Bone marrow (tissue), 2 donors: ENCODE measurements around the gene DHX9.
"Not testable (repeated sequence)": the region's sequence is repeated elsewhere in the genome, so short reads cannot be mapped to it uniquely, and the experiment has no call there.

Experiments used
- DNase-seq, 2 donors: peaks; one replicate each; lab custom pipeline; 2025; lab: John Stamatoyannopoulos, UW

Gene DHX9

GRCh38 chr1:182889997-182890396, 50.9 kb downstream of the DHX9 start:
- DNase-seq, result peak in 1 of 2 donors; percentile 58

- no peak for DNase-seq
These were observed 51.9 kb downstream of the DHX9 start for GRCh38 chr1:182890927-182891610.

DNA sequence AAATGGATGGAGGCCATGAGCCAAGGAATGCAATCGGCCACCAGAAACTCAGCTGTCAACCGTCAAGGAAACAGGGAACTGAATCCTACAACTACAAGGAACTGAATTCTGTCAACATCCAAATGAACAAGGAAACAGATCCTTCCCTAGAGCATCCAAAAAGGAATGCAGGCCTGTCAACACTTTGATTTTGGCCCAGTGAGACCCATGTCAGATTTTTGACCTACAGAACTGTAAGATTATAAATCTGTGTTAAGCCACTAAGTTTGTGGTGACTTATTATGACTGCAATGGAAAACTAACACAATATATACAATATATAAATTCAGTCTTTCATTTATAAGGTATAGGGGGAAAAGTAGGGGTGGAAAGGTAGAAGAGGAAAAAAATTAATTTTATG, 58.5 kb downstream of the DHX9 start:
- no peak for DNase-seq

DNA sequence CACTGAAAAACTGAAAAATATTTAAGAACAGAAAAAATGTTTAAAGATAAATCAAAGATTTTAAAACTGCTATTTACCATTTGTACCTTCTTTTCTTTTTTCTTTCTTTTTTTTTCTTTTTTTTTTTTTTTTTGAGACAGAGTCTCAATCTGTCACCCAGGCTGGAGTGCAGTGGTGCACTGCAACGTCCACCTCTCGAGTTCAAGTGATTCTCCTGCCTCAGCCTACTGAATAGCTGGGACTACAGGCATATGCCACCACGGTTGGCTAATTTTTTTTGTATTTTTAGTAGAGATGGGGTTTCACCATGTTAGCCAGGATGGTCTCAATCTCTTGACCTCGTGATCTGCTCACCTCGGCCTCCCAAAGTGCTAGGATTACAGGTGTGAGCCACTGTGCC, 62.8 kb downstream of the DHX9 start:
- DNase-seq, result not testable (repeated sequence)

DNA sequence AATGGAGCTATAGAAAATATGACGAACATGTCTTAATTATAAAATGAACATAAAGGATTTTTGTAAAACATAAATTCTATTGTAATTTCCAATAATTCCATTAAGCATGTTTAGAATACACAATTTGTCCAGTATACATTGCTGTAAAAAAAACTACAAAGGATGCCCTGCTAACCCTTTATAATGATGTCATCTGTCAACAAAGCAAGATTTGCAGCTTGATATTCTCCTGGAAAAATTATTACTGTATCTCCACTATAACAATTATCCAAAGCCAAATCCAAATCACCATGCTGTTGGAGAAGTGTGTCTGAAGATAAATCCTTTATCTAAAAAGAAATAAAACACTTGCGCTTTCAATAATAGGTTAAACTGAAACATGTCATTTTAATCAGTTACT, 66.2 kb downstream of the DHX9 start:
- no peak for DNase-seq

DNA sequence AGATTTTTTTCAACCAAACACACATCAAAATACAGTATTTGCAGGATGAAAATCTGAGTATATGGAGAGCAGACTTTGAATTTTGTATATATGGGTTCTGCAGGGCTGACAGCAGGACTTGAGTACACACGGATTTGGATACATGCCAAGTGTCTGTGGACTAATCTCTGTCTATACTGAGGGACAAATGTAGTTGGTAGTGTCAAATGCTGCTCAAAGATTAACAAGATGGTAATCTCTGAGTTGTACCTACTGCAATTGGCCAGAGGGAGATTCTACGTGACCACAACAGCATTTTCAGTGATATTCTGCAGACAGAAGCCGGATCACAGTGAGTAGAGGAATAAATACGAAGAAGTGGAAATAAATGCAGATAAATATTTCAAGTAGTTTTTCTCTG, 70.4 kb downstream of the DHX9 start:
- no peak for DNase-seq

- DNase-seq, result no peak
These were observed 71.0 kb downstream of the DHX9 start for GRCh38 chr1:182910143-182910542.

GRCh38 chr1:182913401-182913800, 74.3 kb downstream of the DHX9 start:
- no peak for DNase-seq

GRCh38 chr1:182917378-182917777, 78.2 kb downstream of the DHX9 start:
- no peak for DNase-seq

DNA sequence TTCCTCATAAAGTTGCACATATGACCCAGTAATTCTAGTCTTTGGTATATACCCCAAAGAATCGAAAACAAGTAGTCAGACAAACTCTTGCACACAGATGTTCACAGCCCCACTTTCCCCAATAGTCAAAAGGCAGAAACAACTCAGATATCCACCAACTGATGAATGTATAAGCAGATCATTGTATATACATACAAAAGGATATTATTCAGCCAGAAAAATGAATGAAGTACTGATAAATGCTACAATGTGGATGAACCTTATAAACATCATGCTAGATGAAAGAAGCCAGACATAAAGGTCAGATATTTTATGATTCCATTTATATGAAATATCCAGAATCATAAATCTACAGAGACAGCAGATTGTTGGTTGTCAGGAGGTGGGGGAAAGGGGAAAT, 86.5 kb downstream of the DHX9 start:
- no peak for DNase-seq

DNA sequence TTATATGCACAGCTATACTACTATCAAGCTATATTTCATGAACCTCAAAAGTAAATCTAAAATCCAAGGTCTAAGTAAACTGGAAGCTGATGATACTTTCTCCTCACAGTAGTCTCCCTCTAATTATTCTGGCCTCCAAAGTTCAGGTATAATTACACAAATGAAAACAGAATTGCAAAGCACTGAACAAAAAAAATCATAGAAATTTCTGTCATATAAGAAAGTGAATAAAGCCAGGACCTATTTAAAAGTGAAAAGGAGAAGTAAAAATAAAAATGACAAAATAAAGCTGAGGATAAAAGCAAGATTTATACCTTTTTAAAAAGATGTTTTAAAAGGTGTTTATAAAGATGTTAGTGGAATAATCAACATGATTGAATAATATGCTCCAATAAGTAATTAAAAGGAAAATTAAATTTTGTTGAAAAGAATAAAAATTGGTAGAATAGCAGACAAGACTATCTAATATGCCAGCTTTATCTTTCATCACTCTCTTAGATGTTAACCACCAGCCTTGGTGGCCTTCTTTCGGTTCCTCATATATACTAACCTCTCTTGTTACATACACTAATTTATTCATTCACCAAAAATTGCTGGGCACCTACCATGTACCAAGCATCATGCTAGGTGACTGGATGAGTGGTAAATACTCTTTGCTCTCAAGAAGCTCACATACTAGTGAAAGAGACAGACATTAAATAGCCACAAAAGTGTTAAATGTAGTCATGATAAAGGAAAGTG, 88.7 kb downstream of the DHX9 start:
- no peak for DNase-seq

DNA sequence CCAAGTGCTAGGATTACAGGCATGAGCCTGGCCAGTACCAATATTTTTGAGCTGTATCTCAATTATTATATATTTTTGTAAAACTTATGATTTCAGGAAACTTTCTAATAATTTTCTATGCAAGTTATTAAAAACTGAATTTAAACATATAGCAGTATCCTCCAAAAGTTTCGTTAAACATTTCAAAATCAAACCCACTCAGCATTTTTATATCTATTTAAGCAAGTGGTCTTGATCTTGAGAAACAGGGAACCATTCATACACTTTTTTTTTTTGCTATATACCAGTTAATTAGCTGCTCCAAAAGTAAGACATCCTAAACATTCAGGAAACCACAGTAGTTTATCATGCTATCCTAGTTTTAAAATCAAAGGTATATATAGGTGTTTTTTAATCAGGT, 91.8 kb downstream of the DHX9 start:
- DNase-seq, result no peak

GRCh38 chr1:182935716-182936115, 96.6 kb downstream of the DHX9 start:
- DNase-seq, result no peak
